ENCODE data around the gene LSG1. TPM values are rescaled to one million over a fixed set of nuclear protein-coding genes. Genes with fewer than 3 reads are reported as not detected.

Gene LSG1
- total and polyA plus RNA-seq, 2 experiments from 2014 or later = 49.2 to 57.1 TPM

DNA sequence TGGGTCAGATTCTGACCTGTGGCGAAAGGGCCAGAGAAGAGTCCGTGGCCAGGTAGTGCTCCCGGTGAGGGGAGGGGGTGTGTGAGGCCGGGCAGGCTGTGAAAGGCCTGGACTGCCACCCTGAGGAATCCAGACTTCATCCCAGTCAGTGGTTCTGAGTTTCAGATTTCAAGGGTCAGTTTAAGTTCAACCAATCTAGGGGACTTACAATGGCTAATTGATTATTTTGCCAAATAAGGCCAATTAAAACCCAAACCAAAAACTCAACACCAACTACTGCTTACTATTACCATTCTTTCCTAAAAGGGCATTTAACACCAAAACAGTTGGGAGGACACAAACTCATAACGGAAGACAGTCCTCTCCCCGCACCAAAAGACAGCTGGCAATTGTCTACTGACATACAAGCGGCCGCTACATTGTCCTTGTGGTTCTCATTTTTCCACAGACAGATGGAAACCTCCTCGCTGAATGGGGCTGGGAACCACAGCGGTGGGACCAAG lies 69.3 kb downstream of the LSG1 start (continued):
- TF ChIP-seq, protein P1, sequence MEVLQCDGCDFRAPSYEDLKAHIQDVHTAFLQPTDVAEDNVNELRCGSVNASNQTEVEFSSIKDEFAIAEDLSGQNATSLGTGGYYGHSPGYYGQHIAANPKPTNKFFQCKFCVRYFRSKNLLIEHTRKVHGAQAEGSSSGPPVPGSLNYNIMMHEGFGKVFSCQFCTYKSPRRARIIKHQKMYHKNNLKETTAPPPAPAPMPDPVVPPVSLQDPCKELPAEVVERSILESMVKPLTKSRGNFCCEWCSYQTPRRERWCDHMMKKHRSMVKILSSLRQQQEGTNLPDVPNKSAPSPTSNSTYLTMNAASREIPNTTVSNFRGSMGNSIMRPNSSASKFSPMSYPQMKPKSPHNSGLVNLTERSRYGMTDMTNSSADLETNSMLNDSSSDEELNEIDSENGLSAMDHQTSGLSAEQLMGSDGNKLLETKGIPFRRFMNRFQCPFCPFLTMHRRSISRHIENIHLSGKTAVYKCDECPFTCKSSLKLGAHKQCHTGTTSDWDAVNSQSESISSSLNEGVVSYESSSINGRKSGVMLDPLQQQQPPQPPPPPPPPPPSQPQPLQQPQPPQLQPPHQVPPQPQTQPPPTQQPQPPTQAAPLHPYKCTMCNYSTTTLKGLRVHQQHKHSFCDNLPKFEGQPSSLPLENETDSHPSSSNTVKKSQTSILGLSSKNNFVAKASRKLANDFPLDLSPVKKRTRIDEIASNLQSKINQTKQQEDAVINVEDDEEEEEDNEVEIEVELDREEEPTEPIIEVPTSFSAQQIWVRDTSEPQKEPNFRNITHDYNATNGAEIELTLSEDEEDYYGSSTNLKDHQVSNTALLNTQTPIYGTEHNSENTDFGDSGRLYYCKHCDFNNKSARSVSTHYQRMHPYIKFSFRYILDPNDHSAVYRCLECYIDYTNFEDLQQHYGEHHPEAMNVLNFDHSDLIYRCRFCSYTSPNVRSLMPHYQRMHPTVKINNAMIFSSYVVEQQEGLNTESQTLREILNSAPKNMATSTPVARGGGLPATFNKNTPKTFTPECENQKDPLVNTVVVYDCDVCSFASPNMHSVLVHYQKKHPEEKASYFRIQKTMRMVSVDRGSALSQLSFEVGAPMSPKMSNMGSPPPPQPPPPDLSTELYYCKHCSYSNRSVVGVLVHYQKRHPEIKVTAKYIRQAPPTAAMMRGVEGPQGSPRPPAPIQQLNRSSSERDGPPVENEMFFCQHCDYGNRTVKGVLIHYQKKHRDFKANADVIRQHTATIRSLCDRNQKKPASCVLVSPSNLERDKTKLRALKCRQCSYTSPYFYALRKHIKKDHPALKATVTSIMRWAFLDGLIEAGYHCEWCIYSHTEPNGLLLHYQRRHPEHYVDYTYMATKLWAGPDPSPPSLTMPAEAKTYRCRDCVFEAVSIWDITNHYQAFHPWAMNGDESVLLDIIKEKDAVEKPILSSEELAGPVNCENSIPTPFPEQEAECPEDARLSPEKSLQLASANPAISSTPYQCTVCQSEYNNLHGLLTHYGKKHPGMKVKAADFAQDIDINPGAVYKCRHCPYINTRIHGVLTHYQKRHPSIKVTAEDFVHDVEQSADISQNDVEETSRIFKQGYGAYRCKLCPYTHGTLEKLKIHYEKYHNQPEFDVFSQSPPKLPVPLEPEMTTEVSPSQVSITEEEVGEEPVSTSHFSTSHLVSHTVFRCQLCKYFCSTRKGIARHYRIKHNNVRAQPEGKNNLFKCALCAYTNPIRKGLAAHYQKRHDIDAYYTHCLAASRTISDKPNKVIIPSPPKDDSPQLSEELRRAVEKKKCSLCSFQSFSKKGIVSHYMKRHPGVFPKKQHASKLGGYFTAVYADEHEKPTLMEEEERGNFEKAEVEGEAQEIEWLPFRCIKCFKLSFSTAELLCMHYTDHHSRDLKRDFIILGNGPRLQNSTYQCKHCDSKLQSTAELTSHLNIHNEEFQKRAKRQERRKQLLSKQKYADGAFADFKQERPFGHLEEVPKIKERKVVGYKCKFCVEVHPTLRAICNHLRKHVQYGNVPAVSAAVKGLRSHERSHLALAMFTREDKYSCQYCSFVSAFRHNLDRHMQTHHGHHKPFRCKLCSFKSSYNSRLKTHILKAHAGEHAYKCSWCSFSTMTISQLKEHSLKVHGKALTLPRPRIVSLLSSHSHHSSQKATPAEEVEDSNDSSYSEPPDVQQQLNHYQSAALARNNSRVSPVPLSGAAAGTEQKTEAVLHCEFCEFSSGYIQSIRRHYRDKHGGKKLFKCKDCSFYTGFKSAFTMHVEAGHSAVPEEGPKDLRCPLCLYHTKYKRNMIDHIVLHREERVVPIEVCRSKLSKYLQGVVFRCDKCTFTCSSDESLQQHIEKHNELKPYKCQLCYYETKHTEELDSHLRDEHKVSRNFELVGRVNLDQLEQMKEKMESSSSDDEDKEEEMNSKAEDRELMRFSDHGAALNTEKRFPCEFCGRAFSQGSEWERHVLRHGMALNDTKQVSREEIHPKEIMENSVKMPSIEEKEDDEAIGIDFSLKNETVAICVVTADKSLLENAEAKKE (CRISPR knock-in tag; IDR thresholded peaks at IDR 0.05) = no peak

DNA sequence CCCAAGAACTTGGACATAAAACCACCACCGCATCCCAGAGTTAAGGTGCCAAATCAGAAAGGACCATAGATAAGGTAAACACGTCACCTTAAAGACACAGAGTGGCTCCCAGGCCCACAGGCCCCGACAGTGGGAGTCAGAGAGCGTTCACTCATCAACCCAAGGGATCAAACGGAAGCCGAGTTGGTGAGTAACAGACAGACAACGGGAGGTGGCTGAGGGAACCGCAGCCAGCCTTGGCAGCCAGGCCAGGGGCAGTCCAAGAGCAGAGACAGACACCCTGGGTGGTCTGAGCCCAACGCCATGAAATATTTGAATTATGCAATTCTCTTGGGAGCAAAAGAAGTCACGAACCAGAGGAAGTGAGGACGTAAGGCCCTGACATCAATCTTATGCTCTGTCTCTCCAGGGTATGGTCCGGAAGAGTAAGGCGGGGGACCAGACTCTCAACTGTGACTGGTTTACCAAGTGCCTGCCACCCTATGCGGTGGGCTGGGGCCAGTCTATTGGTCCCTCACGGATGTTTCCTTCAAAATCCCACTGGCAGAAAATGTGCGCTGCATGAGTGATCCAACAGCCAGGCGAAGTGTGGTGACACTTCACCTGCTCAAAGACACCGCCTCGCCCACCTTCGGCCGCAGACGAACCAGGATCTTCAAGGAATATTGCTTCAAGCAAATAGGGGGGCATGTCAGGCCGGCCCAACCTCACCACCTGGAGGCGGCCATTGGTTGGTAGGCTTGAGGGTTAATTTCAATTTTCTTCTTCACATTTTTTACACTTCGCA lies 73.0 kb downstream of the LSG1 start:
- H3K27ac ChIP-seq (ENCODE audit: low read depth) = no peak overlapping the region
- no peak overlapping the region for H3K27ac Mint-ChIP-seq
- TF ChIP-seq CREB1 (CRISPR knock-in tag; IDR thresholded peaks at IDR 0.05; ENCODE audit: low read depth) = no peak
- TF ChIP-seq, protein P2, sequence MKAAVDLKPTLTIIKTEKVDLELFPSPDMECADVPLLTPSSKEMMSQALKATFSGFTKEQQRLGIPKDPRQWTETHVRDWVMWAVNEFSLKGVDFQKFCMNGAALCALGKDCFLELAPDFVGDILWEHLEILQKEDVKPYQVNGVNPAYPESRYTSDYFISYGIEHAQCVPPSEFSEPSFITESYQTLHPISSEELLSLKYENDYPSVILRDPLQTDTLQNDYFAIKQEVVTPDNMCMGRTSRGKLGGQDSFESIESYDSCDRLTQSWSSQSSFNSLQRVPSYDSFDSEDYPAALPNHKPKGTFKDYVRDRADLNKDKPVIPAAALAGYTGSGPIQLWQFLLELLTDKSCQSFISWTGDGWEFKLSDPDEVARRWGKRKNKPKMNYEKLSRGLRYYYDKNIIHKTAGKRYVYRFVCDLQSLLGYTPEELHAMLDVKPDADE (IDR thresholded peaks at IDR 0.05) = no peak
- TF ChIP-seq, protein P3, sequence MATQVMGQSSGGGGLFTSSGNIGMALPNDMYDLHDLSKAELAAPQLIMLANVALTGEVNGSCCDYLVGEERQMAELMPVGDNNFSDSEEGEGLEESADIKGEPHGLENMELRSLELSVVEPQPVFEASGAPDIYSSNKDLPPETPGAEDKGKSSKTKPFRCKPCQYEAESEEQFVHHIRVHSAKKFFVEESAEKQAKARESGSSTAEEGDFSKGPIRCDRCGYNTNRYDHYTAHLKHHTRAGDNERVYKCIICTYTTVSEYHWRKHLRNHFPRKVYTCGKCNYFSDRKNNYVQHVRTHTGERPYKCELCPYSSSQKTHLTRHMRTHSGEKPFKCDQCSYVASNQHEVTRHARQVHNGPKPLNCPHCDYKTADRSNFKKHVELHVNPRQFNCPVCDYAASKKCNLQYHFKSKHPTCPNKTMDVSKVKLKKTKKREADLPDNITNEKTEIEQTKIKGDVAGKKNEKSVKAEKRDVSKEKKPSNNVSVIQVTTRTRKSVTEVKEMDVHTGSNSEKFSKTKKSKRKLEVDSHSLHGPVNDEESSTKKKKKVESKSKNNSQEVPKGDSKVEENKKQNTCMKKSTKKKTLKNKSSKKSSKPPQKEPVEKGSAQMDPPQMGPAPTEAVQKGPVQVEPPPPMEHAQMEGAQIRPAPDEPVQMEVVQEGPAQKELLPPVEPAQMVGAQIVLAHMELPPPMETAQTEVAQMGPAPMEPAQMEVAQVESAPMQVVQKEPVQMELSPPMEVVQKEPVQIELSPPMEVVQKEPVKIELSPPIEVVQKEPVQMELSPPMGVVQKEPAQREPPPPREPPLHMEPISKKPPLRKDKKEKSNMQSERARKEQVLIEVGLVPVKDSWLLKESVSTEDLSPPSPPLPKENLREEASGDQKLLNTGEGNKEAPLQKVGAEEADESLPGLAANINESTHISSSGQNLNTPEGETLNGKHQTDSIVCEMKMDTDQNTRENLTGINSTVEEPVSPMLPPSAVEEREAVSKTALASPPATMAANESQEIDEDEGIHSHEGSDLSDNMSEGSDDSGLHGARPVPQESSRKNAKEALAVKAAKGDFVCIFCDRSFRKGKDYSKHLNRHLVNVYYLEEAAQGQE (IDR thresholded peaks at IDR 0.05; ENCODE audit: unreplicated experiment) = no peak
- TF ChIP-seq, protein P4, sequence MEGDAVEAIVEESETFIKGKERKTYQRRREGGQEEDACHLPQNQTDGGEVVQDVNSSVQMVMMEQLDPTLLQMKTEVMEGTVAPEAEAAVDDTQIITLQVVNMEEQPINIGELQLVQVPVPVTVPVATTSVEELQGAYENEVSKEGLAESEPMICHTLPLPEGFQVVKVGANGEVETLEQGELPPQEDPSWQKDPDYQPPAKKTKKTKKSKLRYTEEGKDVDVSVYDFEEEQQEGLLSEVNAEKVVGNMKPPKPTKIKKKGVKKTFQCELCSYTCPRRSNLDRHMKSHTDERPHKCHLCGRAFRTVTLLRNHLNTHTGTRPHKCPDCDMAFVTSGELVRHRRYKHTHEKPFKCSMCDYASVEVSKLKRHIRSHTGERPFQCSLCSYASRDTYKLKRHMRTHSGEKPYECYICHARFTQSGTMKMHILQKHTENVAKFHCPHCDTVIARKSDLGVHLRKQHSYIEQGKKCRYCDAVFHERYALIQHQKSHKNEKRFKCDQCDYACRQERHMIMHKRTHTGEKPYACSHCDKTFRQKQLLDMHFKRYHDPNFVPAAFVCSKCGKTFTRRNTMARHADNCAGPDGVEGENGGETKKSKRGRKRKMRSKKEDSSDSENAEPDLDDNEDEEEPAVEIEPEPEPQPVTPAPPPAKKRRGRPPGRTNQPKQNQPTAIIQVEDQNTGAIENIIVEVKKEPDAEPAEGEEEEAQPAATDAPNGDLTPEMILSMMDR (conservative IDR thresholded peaks at IDR 0.05; ENCODE audit: low read depth in 2 of 2) = no peak
- no peak for TF ChIP-seq STAT1 (IDR thresholded peaks at IDR 0.05; ENCODE audit: unreplicated experiment)
- TF ChIP-seq NANOG (IDR thresholded peaks at IDR 0.05; ENCODE audit: borderline replicate concordance) = no peak
- no peak for TF ChIP-seq ZNF114 (CRISPR knock-in tag; IDR thresholded peaks at IDR 0.05)
- TF ChIP-seq POLR2AphosphoS5 (IDR thresholded peaks at IDR 0.05; ENCODE audit: low read depth) = no peak

More for the DNA sequence above, 73.0 kb downstream of the LSG1 start:
- Mint-ChIP-seq H3K9me3 (no peaks in the 10 kb centered on the region), H3K4me3 (no peak overlapping the region), H3K27me3 (ENCODE audit: insufficient read depth, low read depth, poor library complexity) (peaks cover 10% of the 10 kb centered on the region), H3K36me3 (ENCODE audit: low read depth) (peaks cover 6% of the 10 kb centered on the region; the same call in 2 of the 3 replicates), H3K4me1 (no peaks in the 10 kb centered on the region)
- DNase-seq (ENCODE audit: low spot score) = no peak
- Histone ChIP-seq H3K36me3 (ENCODE audit: insufficient read depth) (no peaks in the 10 kb centered on the region), H3K79me2 (replicated peaks; ENCODE audit: insufficient read depth) (no peaks in the 10 kb centered on the region), H3K27me3 (ENCODE audit: insufficient read depth) (no peaks in the 10 kb centered on the region), H3K4me3 (no peak overlapping the region), H2AFZ (no peak overlapping the region), H3K4me2 (no peak overlapping the region), H4K20me1 (replicated peaks; ENCODE audit: insufficient read depth) (no peaks in the 10 kb centered on the region), H3K9me2 (ENCODE audit: insufficient read depth) (no peaks in the 10 kb centered on the region), H3F3A (replicated peaks; ENCODE audit: low read depth) (no peaks in the 10 kb centered on the region), H3K4me1 (ENCODE audit: insufficient read depth) (no peaks in the 10 kb centered on the region)
- no peak for ATAC-seq
